ENCODE results near the gene CTSA.
A peak's percentile ranks its signal among the peaks of the same experiment; 100 is the strongest.
"Not testable (repeated sequence)": the region's sequence is repeated elsewhere in the genome, so short reads cannot be mapped to it uniquely, and the experiment has no call there.

The CTSA gene

DNA sequence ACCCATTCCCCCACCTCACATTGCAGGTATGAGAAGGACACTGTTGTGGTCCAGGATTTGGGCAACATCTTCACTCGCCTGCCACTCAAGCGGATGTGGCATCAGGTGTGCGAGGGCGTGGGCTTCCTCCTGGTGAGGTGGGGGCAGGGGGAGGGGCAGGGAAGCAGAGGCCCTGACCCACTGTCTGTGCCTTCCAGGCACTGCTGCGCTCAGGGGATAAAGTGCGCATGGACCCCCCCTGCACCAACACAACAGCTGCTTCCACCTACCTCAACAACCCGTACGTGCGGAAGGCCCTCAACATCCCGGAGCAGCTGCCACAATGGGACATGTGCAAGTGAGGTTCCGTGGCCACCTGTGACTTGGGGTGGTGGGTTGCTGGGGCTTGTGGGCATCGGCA lies 3.7 kb downstream of the CTSA start:
- no peak for DNase-seq (ENCODE audit: low read depth in 2 of 2)

GRCh38 chr20:45896641-45897161 lies 5.6 kb downstream of the CTSA start:
- DNase-seq (ENCODE audit: low read depth in 2 of 2), result no peak

DNA sequence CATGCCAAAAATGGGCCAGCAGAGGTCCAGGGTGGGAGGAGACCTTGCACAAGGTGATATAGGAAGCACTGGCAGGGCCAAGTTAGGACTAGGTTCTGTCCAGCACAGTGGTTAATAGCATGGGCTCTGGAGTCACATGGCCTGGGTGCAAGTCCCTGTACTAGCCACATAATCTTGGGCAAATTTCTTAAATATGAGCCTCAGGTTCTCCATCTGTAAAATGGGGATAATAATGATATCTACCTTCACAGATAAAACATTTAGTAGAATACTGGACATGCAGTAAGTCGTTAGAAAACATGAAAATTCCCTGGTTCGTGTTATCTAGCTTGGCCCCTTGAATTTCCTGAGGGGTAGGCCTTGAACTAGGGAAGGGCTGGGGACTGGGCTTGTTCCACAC lies 6.2 kb downstream of the CTSA start:
- no peak for DNase-seq (ENCODE audit: low read depth in 2 of 2)

GRCh38 chr20:45897692-45898091 lies 6.6 kb downstream of the CTSA start:
- no peak for DNase-seq (ENCODE audit: low read depth in 2 of 2)

GRCh38 chr20:45898285-45898684 lies 7.2 kb downstream of the CTSA start:
- DNase-seq (ENCODE audit: low read depth in 2 of 2), result no peak

GRCh38 chr20:45899046-45899835 lies 8.1 kb downstream of the CTSA start:
- DNase-seq (ENCODE audit: low read depth in 2 of 2), result no peak

DNA sequence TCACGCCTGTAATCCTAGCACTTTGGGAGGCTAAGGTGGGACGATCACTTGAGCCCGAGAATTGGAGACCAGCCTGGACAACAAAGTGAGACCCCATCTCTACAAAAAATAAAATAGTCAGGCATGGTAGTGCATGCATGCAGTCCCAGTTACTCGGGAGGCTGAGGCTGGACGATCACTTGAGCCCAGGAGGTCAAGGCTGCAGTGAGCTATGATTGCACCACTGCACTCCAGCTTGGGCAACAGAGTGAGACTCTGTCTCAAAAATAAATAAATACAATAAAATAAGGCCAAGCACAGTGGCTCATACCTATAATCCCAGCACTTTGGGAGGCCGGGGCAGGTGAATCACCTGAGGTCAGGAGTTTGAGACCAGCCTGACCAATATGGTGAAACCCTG lies 10.2 kb downstream of the CTSA start:
- not testable (repeated sequence) for DNase-seq (ENCODE audit: low read depth in 2 of 2)

DNA sequence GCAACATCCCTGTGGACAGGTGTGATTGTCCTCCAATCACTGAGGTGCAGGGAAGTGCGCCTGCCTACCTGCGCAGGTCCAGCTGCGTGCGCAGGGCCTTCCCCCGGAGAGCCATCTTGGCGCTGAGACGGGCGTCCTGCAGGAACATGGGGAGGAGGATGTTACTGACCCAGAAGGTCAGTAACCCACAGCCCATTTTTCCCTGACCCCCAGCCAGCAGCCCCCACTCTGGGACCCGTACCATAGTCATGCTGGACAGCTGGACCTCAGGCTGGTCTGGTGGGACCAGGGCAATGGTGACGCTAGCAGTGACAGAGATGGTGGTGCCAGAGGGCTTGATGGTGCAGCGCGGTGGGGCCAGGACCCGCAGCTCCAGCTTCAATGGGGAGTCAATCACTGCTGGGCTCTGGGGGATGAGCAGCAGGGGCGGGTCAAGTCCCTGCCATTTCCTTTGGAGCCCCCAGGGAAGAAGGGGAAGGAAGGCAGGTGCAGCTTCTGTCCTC lies 11.1 kb downstream of the CTSA start:
- no peak for DNase-seq (ENCODE audit: low read depth in 2 of 2)

GRCh38 chr20:45904583-45905504 lies 13.7 kb downstream of the CTSA start:
- DNase-seq (ENCODE audit: low read depth in 2 of 2), result no peak

GRCh38 chr20:45905505-45906079 lies 14.5 kb downstream of the CTSA start:
- no peak for DNase-seq (ENCODE audit: low read depth in 2 of 2)

- no peak for DNase-seq (ENCODE audit: low read depth in 2 of 2)
Observed at GRCh38 chr20:45907219-45907948, 16.2 kb downstream of the CTSA start.

DNA sequence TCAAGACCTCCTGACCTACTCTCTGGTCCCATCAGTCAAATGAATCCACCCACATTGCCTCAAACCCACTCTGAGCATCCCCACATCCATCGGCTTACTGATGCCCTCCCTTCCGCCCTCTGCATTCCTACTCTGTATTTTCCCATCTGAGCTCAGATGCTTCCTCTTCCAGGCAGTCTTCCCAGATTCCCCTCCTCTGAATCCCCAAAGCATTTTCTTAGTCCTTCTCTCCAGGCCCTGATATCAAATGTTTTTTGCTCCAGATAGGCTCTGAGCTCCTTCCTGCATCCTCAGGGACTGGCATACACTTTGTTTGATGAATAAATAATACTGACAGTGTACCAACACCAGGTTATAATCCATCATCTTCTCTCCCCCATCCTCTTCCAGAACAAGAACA lies 16.9 kb downstream of the CTSA start:
- no peak for DNase-seq (ENCODE audit: low read depth in 2 of 2)

DNA sequence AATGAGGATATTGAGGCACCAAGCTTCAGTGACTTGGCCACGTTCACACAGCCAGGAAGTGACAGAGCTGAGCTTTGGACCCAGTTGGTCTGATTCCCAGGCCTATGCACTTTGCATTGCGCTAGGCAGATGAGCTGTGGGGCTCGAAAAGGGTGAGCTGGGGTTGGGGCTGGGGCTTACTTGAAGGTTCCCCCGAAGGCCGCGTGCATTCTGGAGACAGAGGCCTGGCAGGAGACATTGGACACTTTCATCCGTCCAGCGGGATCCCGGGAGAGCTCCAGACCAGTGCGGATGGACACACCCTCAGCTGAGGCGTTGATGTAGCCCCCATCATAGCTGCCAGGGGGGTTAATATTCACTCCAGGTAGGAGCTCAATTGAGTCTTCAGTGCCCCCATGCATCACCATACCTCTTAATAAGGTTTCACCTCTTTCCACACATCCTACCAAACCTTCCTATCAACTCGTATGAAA lies 18.2 kb downstream of the CTSA start:
- no peak for DNase-seq (ENCODE audit: low read depth in 2 of 2)

GRCh38 chr20:45909817-45910669 lies 18.9 kb downstream of the CTSA start:
- no peak for DNase-seq (ENCODE audit: low read depth in 2 of 2)

DNA sequence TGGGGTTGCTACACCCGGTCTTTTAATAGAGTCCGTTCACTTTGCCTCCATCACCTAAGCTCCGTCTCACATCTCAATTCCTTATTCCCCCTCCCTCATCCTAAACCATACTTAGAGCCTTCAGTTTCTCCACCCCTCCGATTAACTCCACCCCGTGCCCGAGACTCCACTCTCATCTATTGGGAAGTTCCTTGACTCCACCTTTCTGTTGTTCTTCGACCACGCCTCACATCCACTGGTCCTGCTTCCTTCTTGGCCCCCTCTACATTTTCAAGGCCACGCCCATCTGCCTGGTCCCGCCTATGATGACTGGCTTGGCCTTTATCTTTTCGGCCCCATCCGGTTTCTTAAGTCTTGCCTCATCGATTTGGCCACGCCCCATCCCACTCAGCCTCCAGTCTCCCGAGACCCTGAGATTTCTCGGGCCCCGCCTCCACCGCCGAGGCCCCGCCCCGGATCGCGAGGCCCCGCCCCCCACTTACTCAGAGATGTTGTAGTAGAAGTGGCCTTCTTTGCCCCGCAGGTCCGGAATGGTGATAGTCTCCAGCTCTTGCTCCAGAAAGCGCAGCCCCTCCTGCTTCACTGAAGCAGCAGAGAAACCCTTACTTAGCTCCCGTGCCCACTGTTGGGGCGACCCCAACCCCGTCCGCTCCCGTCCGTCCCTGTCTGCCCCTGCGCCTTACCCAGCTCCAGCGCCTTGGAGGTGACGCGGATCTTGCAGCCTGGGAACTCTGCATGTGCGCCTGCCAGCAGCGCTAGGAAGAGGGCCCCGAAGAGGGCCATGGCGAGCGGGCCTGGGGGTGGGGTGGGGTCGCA lies 19.7 kb downstream of the CTSA start:
- peak; percentile 85 to 96 for DNase-seq (ENCODE audit: low read depth in 2 of 2)

- no peak for DNase-seq (ENCODE audit: low read depth in 2 of 2)
Observed at GRCh38 chr20:45911486-45912343, 20.6 kb downstream of the CTSA start, which contains the start of gene PLTP. TSS of gene PLTP (minus strand) at chr20:45912155. CDS start at chr20:45911452, 703 bp downstream.

- no peak for DNase-seq (ENCODE audit: low read depth in 2 of 2)
Observed at GRCh38 chr20:45912344-45912682, 21.2 kb downstream of the CTSA start.

DNA sequence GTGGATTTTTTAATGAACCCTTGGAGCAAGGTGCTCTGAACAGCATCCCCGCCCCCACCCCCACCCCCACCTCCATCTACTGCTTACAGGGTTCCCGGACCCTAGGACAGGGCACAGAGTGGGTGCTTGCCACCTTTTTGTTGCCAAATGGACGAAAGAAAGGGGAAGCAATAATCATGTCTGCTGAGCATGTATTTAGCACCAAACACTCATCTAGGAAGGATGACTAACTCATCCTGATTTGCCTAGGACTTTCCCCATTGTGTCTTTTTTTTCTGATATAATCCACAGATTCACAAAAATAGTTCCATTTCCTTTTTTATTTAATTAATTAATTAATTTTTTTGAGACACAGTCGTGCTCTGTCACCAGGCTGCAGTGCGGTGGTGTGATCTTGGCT lies 22.0 kb downstream of the CTSA start:
- no peak for DNase-seq (ENCODE audit: low read depth in 2 of 2)

DNA sequence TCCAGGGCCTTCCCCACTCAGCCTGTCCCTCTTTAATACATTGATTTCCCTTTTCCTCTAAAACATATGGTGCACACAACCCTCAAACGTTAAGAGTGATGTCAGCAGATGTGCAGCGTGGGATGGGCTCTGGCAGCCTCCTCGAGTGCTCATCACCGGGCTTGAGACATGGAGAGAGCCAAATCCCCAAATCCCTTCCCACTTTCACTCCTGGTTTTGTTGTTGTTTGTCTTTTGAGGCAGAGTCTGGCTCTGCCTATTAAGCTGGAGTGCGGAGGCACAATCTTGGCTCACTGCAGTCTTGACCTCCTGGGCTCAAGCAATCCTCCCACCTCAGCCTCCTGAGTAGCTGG lies 26.6 kb downstream of the CTSA start:
- DNase-seq (ENCODE audit: low read depth in 2 of 2), result no peak
